GM19328 (cell line): Measurements from ENCODE around the gene LRSAM1.

ENCODE experiments used
- ATAC-seq: cut with Tn5 transposase; IDR thresholded peaks from one replicate; pipeline ENCODE4 v1.9.1; 2021; ENCODE audit warnings: mild to moderate bottlenecking, moderate library complexity; ENCODE audit not compliant: unreplicated experiment

The LRSAM1 gene

DNA sequence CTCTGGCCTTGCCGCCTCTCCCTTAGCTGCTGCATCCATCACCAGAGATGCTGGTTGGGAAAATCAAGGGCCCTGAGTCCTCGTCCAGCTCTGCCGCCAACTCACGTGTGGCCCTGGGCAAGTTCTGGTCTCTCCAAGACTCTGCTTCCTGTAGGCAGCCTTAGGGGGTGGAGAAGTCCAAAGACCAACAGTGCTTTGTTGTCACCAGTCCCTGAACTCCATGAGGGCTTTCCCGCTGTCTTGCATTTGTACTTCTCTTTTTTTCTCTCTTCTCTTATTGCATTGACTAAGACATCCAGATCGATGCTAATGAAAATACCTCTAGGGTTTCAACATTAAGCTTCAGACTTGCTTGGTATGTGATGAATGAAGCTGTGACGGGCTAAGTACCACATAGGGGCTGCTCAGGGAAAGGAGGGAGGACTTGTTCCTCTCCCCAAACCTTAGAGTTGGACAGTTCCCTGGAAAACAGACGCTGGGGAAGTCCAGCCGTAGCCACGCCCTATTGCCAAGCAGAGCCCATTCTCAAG lies 97.1 kb downstream of the LRSAM1 start:
- no peak for ATAC-seq

DNA sequence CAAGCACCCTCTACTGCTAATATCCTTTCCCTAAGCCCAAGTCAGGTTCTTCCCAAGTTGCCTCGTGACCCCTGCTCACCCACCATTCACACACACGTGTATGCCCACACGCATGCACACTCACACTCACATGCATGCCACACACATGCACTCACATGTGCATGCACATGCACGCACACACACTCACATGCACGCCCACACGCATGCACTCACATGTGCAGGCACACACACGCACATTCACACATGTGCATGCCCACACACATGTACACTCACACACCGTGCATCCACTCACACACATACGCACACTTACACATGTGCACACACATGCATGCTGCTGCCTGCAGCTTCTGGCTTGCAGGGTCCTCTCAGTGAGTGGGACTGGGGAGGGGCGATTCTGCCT lies 97.9 kb downstream of the LRSAM1 start:
- no peak for ATAC-seq

DNA sequence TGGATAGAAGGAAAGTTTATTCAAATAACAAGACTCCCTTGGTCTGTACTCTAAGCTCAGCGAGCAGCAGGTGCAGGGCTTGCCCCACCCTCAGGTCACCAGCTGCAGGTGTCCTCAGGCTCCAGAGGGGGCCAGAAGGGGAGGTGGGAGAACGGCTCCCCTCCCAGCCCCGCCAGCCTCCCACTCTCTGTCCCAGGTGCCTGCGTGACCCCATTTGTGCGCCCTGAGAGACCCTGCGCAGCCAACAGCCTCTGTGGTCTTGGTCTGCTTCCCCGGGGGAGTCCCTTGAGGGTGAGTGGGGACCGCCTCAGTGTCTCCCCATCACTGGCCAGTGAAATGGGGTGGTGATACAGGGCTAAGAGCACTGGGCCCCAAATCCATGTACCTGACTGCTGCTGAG lies 98.4 kb downstream of the LRSAM1 start:
- ATAC-seq: no peak

DNA sequence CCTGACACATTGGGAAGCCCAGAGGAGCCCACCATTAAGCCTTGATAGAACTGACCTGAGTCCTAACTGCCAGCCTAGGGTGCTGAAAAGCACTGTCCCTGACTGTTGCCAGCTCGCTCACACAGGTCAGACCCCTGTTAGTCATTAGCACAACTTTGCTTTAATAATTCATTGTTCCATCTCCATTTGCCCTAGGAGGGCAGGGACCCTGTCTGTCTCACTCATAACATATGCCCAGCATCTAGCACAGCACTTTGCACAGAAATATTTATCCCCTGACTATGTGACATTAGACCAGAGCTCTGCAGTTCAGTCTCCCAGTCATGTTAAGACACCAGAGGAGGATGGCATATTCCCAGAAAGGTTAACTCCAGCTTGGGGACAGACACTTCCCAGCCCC lies 99.0 kb downstream of the LRSAM1 start:
- no peak for ATAC-seq

DNA sequence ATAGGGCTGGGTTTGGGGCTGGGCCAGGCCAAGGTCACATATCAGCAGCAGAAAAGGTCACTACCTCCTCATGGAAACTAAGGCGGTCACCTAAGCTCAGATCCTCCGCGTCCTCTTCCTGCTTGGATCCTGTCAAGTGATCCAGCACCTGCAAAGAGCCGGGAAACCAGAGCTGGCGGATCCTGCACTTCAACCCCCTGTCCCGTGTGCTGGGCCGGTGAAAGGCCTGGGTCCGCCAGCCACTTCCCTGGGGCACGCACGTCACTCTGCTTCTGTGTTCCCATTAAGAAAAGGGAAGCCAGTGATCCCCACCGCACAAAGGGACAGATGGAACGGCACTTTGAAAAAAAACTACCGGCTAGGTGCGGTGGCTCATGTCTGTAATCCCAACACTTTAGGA lies 99.4 kb downstream of the LRSAM1 start:
- ATAC-seq: no peak
